GM12878 (cell line): ENCODE data around the gene TOP2B. TPM values are rescaled to one million over a fixed set of nuclear protein-coding genes. Genes with fewer than 3 reads are reported as not detected.

ENCODE experiments used
- ATAC-seq: fragments of 200-7000 bp; cut with Tn5 transposase; 3 replicates; pipeline ENCODE4 v1.9.1; 2020; ENCODE audit warnings: mild to moderate bottlenecking, moderate library complexity
- BruUV-seq: library from RNA; stranded (reverse); fragments of 400-500 nt; replicated peaks from 2 replicates; lab custom pipeline; 2021; lab: Mats Ljungman, UMichigan
- CTCF ChIA-PET: fragments of 300-600 bp; sonication (Branson Sonifier 250); formaldehyde crosslinking; extraction: SDS; loops from one replicate; lab custom pipeline; 2021; ENCODE audit warnings: inconsistent platforms; lab: Yijun Ruan, JAX
- POLR2A ChIA-PET: fragments of 350-600 bp; formaldehyde crosslinking; extraction: SDS; loops from one replicate; lab custom pipeline; 2021; ENCODE audit warnings: inconsistent platforms; lab: Charles Lee
- RAD21 ChIA-PET: fragments of 300-600 bp; sonication (Branson Sonifier 250); formaldehyde crosslinking; loops from one replicate; lab custom pipeline; 2023; ENCODE audit warnings: antibody characterized with exemption; ENCODE audit not compliant: unreplicated experiment; lab: Charles Lee
- SMC1A ChIA-PET: fragments of 300-600 bp; sonication (Branson Sonifier 250); formaldehyde crosslinking; loops from one replicate; lab custom pipeline; 2023; ENCODE audit not compliant: unreplicated experiment, uncharacterized antibody; lab: Charles Lee
- DNase-seq: peaks from one replicate; pipeline ENCODE4 v3.0.0-alpha.2; 2011; ENCODE audit warnings: low read depth, low spot score
- FAIRE-seq: peaks from 3 replicates; lab custom pipeline; 2011; peaks lifted over from hg19 to GRCh38; lab: Jason Lieb, UNC
- H2AFZ ChIP-seq: 2 replicates; pipeline ENCODE4 v1.6.0; 2011; ENCODE audit warnings: low read depth, low read length, control low read depth; ENCODE audit not compliant: control insufficient read depth
- H3K27ac ChIP-seq: 2 replicates; pipeline ENCODE4 v1.5.1; 2011; ENCODE audit warnings: control low read depth; ENCODE audit not compliant: control insufficient read depth, insufficient read depth
- H3K27me3 ChIP-seq, 2 experiments: replicated peaks in 1 of 2; 2 replicates each; pipeline versions ENCODE4 v1.6.0 to v1.6.1; 2011; ENCODE audit warnings: low read length in 1 of 2; ENCODE audit not compliant: control insufficient read depth in 2 of 2, insufficient read depth in 2 of 2
- H3K36me3 ChIP-seq, 2 experiments: 2 replicates each; pipeline ENCODE4 v1.5.1; 2011; ENCODE audit warnings: low read length in 1 of 2; ENCODE audit not compliant: control insufficient read depth in 2 of 2, insufficient read depth in 2 of 2
- H3K4me1 ChIP-seq: 2 replicates; pipeline ENCODE4 v1.6.1; 2011; ENCODE audit warnings: mild to moderate bottlenecking, low read length, moderate library complexity, mixed read lengths; ENCODE audit not compliant: control insufficient read depth, insufficient read depth
- H3K4me2 ChIP-seq: 2 replicates; pipeline ENCODE4 v1.6.0; 2011; ENCODE audit warnings: control low read depth; ENCODE audit not compliant: control insufficient read depth, insufficient read depth
- H3K4me3 ChIP-seq: fragments of 200-600 bp; sonication (generic); 2 replicates; pipeline ENCODE4 v1.5.1; 2016
- H3K79me2 ChIP-seq: 2 replicates; pipeline ENCODE4 v1.6.0; 2011; ENCODE audit warnings: low read length; ENCODE audit not compliant: control insufficient read depth, insufficient read depth
- H3K9ac ChIP-seq: 2 replicates; pipeline ENCODE4 v1.8.0; 2011; ENCODE audit warnings: low read length, control low read depth, mixed read lengths; ENCODE audit not compliant: control insufficient read depth, insufficient read depth
- H3K9me3 ChIP-seq: replicated peaks from 3 replicates; pipeline ENCODE4 v1.5.1; 2011; ENCODE audit warnings: mild to moderate bottlenecking, low read length; ENCODE audit not compliant: control insufficient read depth, insufficient read depth
- H4K20me1 ChIP-seq: 2 replicates; pipeline ENCODE4 v1.6.0; 2011; ENCODE audit not compliant: control insufficient read depth, insufficient read depth
- BMI1 ChIP-seq: fragments of 450-650 bp; IDR thresholded peaks from 2 replicates; pipeline ENCODE4 v1.6.1; 2016; ENCODE audit warnings: mild to moderate bottlenecking, moderate library complexity, borderline replicate concordance
- ETV6 ChIP-seq, 2 experiments: fragments of 450-650 bp in 1 of 2; IDR thresholded peaks in 1 of 2; conservative IDR thresholded peaks in 1 of 2; 2 replicates each; pipeline ENCODE4 v1.6.1; 2014; ENCODE audit warnings: antibody characterized with exemption in 1 of 2, borderline replicate concordance in 1 of 2, low read depth in 1 of 2, mild to moderate bottlenecking in 1 of 2, moderate library complexity in 1 of 2
- EZH2 ChIP-seq: IDR thresholded peaks from 2 replicates; pipeline ENCODE4 v1.6.1; 2012; ENCODE audit warnings: low read depth, mild to moderate bottlenecking, control low read depth, inconsistent platforms, low read length, borderline replicate concordance; ENCODE audit not compliant: control insufficient read depth
- RAD21 ChIP-seq: IDR thresholded peaks from 2 replicates; pipeline ENCODE4 v1.6.1; 2011; ENCODE audit warnings: mild to moderate bottlenecking, low read depth, low read length, moderate library complexity; ENCODE audit not compliant: insufficient read depth
- SMC3 ChIP-seq: IDR thresholded peaks from 2 replicates; pipeline ENCODE4 v1.6.1; 2011; ENCODE audit warnings: low read length, improper control_type of control experiment, borderline replicate concordance
- TCF12 ChIP-seq: IDR thresholded peaks from 2 replicates; pipeline ENCODE4 v1.6.1; 2011; ENCODE audit warnings: low read depth, mild to moderate bottlenecking, low read length
- ZZZ3 ChIP-seq: IDR thresholded peaks from 2 replicates; pipeline ENCODE4 v1.6.1; 2011; ENCODE audit warnings: low read depth; ENCODE audit not compliant: control insufficient read depth, insufficient read length
- WGBS: methylation state at CpG from one replicate; pipeline ENCODE4 v1.1.6; 2016; ENCODE audit warnings: low lambda C conversion rate; ENCODE audit not compliant: insufficient replicate concordance, insufficient coverage; ENCODE audit errors: missing lambda C conversion rate; 5-methylcytosine and 5-hydroxymethylcytosine counted together
- in situ Hi-C: fragments of 300-500 bp; cut with MboI; formaldehyde crosslinking; loops from 9 replicates; pipeline ENCODE4 v1.14.3; 2018; ENCODE audit warnings: mixed read lengths
- intact Hi-C: fragments of 100-400 bp; cut with micrococcal nuclease; formaldehyde crosslinking; loops from one replicate; pipeline ENCODE4 v1.14.2; 2022; ENCODE audit not compliant: unreplicated experiment
- polyA plus RNA-seq, 11 experiments: library from polyadenylated mRNA; depleted of rRNA in 4 of 11; unstranded in 6 of 11; stranded (reverse) in 5 of 11; fragments of >200 nt; fragmentation: Nextera tagmentation in 4 of 11; fragmentation: Illumina TruSeq in 1 of 11; extraction: Ambion mirVana in 4 of 11; extraction: Trizol in 1 of 11; gene quantifications; 1 replicate in 1 of 11; 2 replicates in 10 of 11; pipeline versions ENCODE4 v1.2.1 to v1.2.3, GENCODE V29; 2011 to 2016; ENCODE audit warnings: inconsistent platforms in 2 of 11, missing spikeins in 2 of 11, low read depth in 1 of 11
- total RNA-seq, 4 experiments: library from RNA; depleted of rRNA in 3 of 4; stranded (reverse); fragments of >200 nt in 3 of 4; fragmentation: Illumina TruSeq in 1 of 4; extraction: Trizol in 1 of 4; gene quantifications; 2 replicates each; pipeline versions ENCODE4 v1.2.1 to v1.2.3, GENCODE V29; 2013 to 2021
- TF ChIP-seq, protein P1 (sequence below), 3 experiments: IDR thresholded peaks in 2 of 3; conservative IDR thresholded peaks in 1 of 3; 2 replicates each; pipeline ENCODE4 v1.5.1; 2011; ENCODE audit warnings: low read depth in 3 of 3, low read length in 3 of 3, mild to moderate bottlenecking in 3 of 3, control low read depth in 2 of 3, moderate library complexity in 2 of 3, inconsistent platforms in 1 of 3, mixed read lengths in 1 of 3; ENCODE audit not compliant: control insufficient read depth in 2 of 3, insufficient read depth in 1 of 3; ENCODE audit errors: extremely low read depth in 1 of 3

The TOP2B gene
- total and polyA plus RNA-seq, 10 of the 15 experiments (the other 5 are each of a cell fraction or from before 2014, with no cell fraction given), result 28.6 to 134 (median 83.4) TPM

- Histone ChIP-seq H3K79me2 (no peaks in the 10 kb centered on the region), H2AFZ (no peak overlapping the region), H3K27ac (no peak overlapping the region)
- ChIA-PET RAD21 (no interaction called here), CTCF (interaction anchor here (0.6 to 4.1 kb wide), 17 partner anchors 8 to 1606 kb away, joined by 3 to 11 read pairs (median 3); no protein-coding TSS in a partner anchor), POLR2A (no interaction called here)
- 0% methylated on average over 1 of the region's 1 CpG for WGBS
- TF ChIP-seq SMC3 (peak; percentile 9; the same call in 1 of the 2 replicates), TCF12 (no peak), EZH2 (no peak), ETV6 (conservative IDR thresholded peaks at IDR 0.05 in 1 of 2, IDR thresholded peaks at IDR 0.05 in 1 of 2; ENCODE audit: borderline replicate concordance in 1 of 2, low read depth in 1 of 2) (no peak), ZZZ3 (no peak), RAD21 (peak; percentile 59), BMI1 (no peak)
- TF ChIP-seq, protein P1, sequence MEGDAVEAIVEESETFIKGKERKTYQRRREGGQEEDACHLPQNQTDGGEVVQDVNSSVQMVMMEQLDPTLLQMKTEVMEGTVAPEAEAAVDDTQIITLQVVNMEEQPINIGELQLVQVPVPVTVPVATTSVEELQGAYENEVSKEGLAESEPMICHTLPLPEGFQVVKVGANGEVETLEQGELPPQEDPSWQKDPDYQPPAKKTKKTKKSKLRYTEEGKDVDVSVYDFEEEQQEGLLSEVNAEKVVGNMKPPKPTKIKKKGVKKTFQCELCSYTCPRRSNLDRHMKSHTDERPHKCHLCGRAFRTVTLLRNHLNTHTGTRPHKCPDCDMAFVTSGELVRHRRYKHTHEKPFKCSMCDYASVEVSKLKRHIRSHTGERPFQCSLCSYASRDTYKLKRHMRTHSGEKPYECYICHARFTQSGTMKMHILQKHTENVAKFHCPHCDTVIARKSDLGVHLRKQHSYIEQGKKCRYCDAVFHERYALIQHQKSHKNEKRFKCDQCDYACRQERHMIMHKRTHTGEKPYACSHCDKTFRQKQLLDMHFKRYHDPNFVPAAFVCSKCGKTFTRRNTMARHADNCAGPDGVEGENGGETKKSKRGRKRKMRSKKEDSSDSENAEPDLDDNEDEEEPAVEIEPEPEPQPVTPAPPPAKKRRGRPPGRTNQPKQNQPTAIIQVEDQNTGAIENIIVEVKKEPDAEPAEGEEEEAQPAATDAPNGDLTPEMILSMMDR (IDR thresholded peaks at IDR 0.05 in 2 of 3, conservative IDR thresholded peaks at IDR 0.05 in 1 of 3; ENCODE audit: control insufficient read depth in 2 of 3, extremely low read depth in 1 of 3, insufficient read depth in 1 of 3, low read depth in 3 of 3, low read length in 3 of 3), result peak; percentile 51 to 62 (median 56)
- TF ChIP-seq, all 136 proteins: peak for 3
- no peak overlapping the region for H3K9ac ChIP-seq
- no TSS peak for BruUV-seq
- DNase-seq, result no peak
- no peaks in the 10 kb centered on the region for H4K20me1 ChIP-seq
- no peak overlapping the region for H3K4me3 ChIP-seq
- FAIRE-seq, result no peak
- intact Hi-C loops, result loop anchor here (2.0 to 10.0 kb wide), 3 partner anchors 631 to 909 kb away; no protein-coding TSS in a partner anchor
- peak; percentile 75 for ATAC-seq
- H3K9me3 ChIP-seq, result no peaks in the 10 kb centered on the region
- peaks cover 0 to 4% of the 10 kb centered on the region in 2 experiments; a peak in 2 of 4 replicates for H3K36me3 ChIP-seq
- in situ Hi-C loops, result loop anchor here (10.0 kb wide), 1 partner anchor 819 kb away; no protein-coding TSS in a partner anchor
- no peaks in the 10 kb centered on the region for H3K4me1 ChIP-seq
- SMC1A ChIA-PET, result interaction anchor here (0.7 to 1.2 kb wide), 5 partner anchors 9 to 821 kb away, joined by 3 read pairs; no protein-coding TSS in a partner anchor
- H3K27me3 ChIP-seq, result no peaks in the 10 kb centered on the region
- no peak overlapping the region for H3K4me2 ChIP-seq
Measured at GRCh38 chr3:25594007-25594502, 70.7 kb downstream of the TOP2B start.
